Tibial nerve (tissue), 4 donors: ENCODE data around the gene SIRT6. TPM values are rescaled to one million over a fixed set of nuclear protein-coding genes. Genes with fewer than 3 reads are reported as not detected.
"Not testable (repeated sequence)": the region's sequence is repeated elsewhere in the genome, so short reads cannot be mapped to it uniquely, and the experiment has no call there.

Experiments
- DNase-seq, 2 donors: peaks; one replicate each; pipeline ENCODE4 v3.0.0-alpha.2; 2019; ENCODE audit warnings: low spot score in 2 of 2
- H3K27ac ChIP-seq, 4 donors: fragments of 200-600 bp; sonication (generic) in 3 of 4; one replicate each; pipeline ENCODE4 v1.5.1; 2017 to 2019; ENCODE audit warnings: mild to moderate bottlenecking in 1 of 4
- H3K27me3 ChIP-seq, 2 donors: fragments of 200-600 bp; sonication (generic) in 1 of 2; one replicate each; pipeline versions ENCODE4 v1.5.1 to v1.6.0; 2017 to 2019
- H3K36me3 ChIP-seq, 3 donors: fragments of 200-600 bp; sonication (generic); one replicate each; pipeline ENCODE4 v1.5.1; 2018 to 2019
- H3K4me1 ChIP-seq, 4 donors: fragments of 200-600 bp; sonication (generic) in 3 of 4; one replicate each; pipeline ENCODE4 v1.5.1; 2017 to 2019
- H3K4me3 ChIP-seq, 4 donors: fragments of 200-600 bp; sonication (generic) in 3 of 4; one replicate each; pipeline ENCODE4 v1.5.1; 2017 to 2019; ENCODE audit warnings: mild to moderate bottlenecking in 1 of 4, moderate library complexity in 1 of 4
- H3K9me3 ChIP-seq, 4 donors: fragments of 200-600 bp; sonication (generic) in 3 of 4; one replicate each; pipeline ENCODE4 v1.5.1; 2017 to 2019
- CTCF ChIP-seq, 5 experiments: fragments of 200-600 bp in 3 of 5; fragments of 450-650 bp in 2 of 5; sonication (generic) in 3 of 5; IDR thresholded peaks; one replicate each; pipeline ENCODE4 v1.5.1; 2016 to 2019; ENCODE audit warnings: antibody characterized with exemption in 5 of 5, mild to moderate bottlenecking in 3 of 5, moderate library complexity in 2 of 5
- EP300 ChIP-seq, 2 donors: sonication (generic); formaldehyde crosslinking; IDR thresholded peaks; one replicate each; pipeline ENCODE4 v1.6.1; 2017; ENCODE audit warnings: antibody characterized with exemption in 2 of 2, mild to moderate bottlenecking in 1 of 2
- POLR2A ChIP-seq, 2 donors: fragments of 450-650 bp; IDR thresholded peaks; one replicate each; pipeline ENCODE4 v1.6.1; 2017; ENCODE audit warnings: antibody characterized with exemption in 2 of 2, mild to moderate bottlenecking in 2 of 2, moderate library complexity in 2 of 2
- WGBS, 2 donors: methylation state at CpG; one replicate each; pipeline ENCODE4 v1.1.5; 2018; 5-methylcytosine and 5-hydroxymethylcytosine counted together
- total RNA-seq, 4 donors: library from RNA; depleted of rRNA; stranded (reverse); fragments of >200 nt; gene quantifications; one replicate each; pipeline ENCODE4 v1.1.0, GENCODE V29; 2016

Gene SIRT6
- total RNA-seq, 4 donors from 2014 or later = 17.7 to 41.4 (median 38.2) TPM

DNA sequence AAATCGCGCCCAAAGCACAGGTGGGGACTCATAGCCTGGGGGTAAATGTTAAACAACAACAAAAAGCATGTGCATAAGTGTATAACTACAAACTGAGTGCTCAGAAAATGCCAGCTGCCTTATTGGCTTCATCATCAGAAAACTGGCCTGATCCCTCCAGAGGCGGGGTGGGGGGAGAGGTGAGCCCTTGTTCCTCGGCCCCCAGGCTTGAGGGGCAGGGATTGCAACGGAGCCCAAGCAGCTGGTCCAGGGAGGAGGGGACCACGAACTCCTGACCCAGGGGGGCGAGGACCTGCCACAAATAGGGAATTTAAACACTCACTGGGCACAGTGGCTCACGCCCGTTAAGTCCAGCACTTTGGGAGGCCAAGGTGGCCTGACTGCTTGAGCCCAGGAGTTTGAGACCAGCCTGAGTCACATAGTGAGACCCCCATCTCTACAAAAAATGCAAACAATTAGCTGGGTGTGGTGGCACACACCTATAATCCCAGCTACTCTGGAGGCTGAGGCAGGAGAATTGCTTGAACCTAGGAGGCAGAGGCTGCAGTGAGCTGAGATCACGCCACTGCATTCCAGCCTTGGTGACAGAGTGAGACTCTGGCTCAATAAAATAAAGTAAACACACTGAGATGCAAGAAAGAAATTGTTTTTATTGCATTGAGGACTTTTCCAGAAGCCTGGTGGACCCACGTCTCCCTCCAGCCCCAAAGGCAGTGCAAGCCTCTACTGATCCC, 8.7 kb downstream of the SIRT6 start:
- WGBS, 2 donors = 37 to 48% methylated on average over 10 to 11 of the region's 11 CpGs
- Histone ChIP-seq H3K27ac (no peak overlapping the region), H3K36me3 (peaks cover 0 to 47% (median 0%) of the 10 kb centered on the region in 3 donors), H3K9me3 (no peaks in the 10 kb centered on the region), H3K4me1 (peaks cover 0 to 8% (median 0%) of the 10 kb centered on the region in 4 donors), H3K27me3 (peaks cover 0 to 29% of the 10 kb centered on the region in 2 donors), H3K4me3 (no peak overlapping the region)
- no peak for DNase-seq
- no peak for TF ChIP-seq POLR2A (IDR thresholded peaks at IDR 0.05)
- no peak for TF ChIP-seq EP300 (IDR thresholded peaks at IDR 0.05)
- TF ChIP-seq CTCF (IDR thresholded peaks at IDR 0.05) = no peak

DNA sequence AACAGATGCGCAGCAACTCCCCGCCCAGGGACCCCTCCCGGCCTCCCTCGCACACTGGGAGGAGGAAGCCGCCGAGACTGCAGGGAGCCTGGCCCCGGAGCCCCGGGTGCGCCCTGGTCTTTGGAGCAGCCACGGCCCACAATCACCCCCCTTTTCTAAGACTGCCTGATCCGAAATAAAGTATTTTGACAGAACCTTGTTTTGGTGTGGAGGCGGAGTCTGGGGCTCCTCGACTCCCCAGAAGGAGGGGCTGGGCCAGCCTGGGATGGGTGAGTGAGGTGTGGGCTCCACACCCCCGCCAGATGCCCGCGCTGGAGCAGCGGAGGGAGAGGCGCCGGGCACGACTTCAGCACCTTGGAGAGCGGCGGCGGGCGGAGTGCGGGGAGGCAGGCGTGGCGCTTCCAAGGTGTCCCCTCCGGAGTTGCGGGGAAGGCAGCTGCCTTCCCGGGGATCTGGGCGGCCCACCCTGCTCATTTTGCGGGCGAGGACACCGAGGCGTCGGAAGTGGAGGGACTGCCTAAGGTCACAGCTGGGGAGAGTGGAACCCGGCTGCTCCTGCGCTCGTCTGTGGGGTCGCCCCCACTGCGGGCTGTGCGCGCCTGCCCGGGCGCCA, 9.4 kb downstream of the SIRT6 start:
- 7% methylated on average over 18 to 42 of the region's 45 CpGs for WGBS, 2 donors
- Histone ChIP-seq H3K4me3 (no peak overlapping the region), H3K9me3 (no peaks in the 10 kb centered on the region), H3K27ac (no peak overlapping the region), H3K36me3 (peaks cover 0 to 40% (median 0%) of the 10 kb centered on the region in 3 donors), H3K4me1 (peaks cover 0 to 8% (median 0%) of the 10 kb centered on the region in 4 donors), H3K27me3 (peaks cover 0 to 32% of the 10 kb centered on the region in 2 donors)
- peak in 1 of 2 donors; percentile 21 for DNase-seq
- TF ChIP-seq POLR2A (IDR thresholded peaks at IDR 0.05) = no peak
- no peak for TF ChIP-seq EP300 (IDR thresholded peaks at IDR 0.05)
- no peak for TF ChIP-seq CTCF (IDR thresholded peaks at IDR 0.05)

DNA sequence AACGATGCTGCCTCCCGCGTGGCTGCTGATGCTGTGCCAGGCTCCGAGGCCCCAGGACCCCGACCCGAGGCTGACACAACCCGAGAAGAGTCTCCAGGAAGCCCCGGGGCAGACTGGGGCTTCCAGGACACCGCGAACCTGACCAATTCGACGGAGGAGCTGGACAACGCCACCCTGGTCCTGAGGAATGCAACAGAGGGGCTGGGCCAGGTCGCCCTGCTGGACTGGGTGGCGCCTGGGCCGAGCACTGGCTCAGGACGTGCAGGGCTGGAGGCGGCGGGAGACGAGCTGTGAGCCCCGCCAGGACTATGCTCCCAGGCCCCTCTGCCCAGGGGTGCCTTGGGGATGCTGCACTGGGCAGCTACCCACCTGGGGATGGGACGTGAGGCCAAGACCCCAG, 10.7 kb downstream of the SIRT6 start:
- Histone ChIP-seq H3K4me3 (no peak overlapping the region), H3K36me3 (peaks cover 0 to 27% (median 0%) of the 10 kb centered on the region in 3 donors), H3K27me3 (peaks cover 0 to 41% of the 10 kb centered on the region in 2 donors), H3K4me1 (peaks cover 0 to 8% (median 0%) of the 10 kb centered on the region in 4 donors), H3K27ac (no peak overlapping the region), H3K9me3 (no peaks in the 10 kb centered on the region)
- WGBS, 2 donors = 50 to 52% methylated on average over 12 to 22 of the region's 22 CpGs
- TF ChIP-seq EP300 (IDR thresholded peaks at IDR 0.05) (no peak), POLR2A (IDR thresholded peaks at IDR 0.05) (no peak), CTCF (IDR thresholded peaks at IDR 0.05) (no peak)
- DNase-seq = no peak

DNA sequence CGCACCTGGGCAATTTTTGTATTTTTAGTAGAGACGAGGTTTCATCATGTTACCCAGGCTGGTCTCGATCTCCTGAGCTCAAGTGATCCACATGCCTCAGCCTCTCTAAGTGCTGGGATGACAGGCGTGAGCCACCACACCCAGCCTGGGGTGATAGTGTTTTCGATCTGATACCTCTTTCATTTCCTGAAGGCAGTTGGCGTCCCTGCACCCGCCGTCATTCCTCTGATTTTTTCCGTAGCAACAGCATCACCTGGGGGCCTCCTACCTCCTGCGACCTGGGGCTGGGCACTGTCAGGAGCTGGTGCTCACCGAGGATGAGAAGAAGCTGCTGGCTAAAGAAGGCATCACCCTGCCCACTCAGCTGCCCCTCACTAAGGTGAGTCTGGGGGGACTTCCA, 18.1 kb downstream of the SIRT6 start:
- no peaks in the 10 kb centered on the region for H3K9me3 ChIP-seq
- H3K27ac ChIP-seq = no peak overlapping the region
- no peak for TF ChIP-seq EP300 (IDR thresholded peaks at IDR 0.05)
- no peak for TF ChIP-seq POLR2A (IDR thresholded peaks at IDR 0.05)
- no peak for TF ChIP-seq CTCF (IDR thresholded peaks at IDR 0.05)
- no peaks in the 10 kb centered on the region for H3K4me1 ChIP-seq
- WGBS, 2 donors = 65 to 70% methylated on average over 11 of the region's 11 CpGs
- no peaks in the 10 kb centered on the region for H3K36me3 ChIP-seq
- peaks cover 0 to 36% of the 10 kb centered on the region in 2 donors for H3K27me3 ChIP-seq
- DNase-seq = no peak
- H3K4me3 ChIP-seq = no peak overlapping the region

DNA sequence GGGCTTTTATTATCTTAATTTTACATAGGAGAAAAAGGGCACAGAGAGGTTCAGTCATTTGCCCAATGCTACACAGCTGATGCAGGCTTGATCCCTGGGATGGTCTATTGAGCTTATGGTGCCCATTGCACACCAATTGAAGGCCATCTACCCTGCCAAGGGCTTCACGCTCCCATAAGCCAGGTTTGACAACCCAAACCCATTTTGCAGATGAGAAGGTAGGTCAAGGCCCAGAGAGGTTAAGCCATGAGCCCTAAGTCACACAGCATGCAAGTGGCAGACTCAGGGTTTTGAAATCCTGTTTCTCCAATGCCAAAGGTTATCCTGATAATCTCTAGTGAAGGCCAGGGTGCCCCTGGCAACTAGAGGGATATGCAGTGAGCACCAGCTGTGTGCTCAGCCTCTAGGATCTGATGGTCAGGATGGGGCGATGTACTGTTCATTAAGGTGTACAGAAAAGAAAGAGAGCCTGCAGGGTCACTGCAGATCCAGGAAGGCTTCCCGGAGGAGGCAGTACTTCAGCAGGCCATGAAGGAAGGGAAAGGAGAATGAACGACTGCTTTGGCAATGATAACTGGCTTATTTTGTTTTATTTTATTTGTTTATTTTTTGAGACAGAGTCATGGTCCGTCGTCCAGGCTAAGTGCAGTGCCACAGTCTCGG, 20.8 kb downstream of the SIRT6 start:
- no peak overlapping the region for H3K4me3 ChIP-seq
- DNase-seq = no peak
- H3K9me3 ChIP-seq = no peaks in the 10 kb centered on the region
- peaks cover 0 to 31% of the 10 kb centered on the region in 2 donors for H3K27me3 ChIP-seq
- WGBS, 2 donors = 77 to 81% methylated on average over 7 of the region's 7 CpGs
- H3K4me1 ChIP-seq = no peaks in the 10 kb centered on the region
- no peak overlapping the region for H3K27ac ChIP-seq
- no peak for TF ChIP-seq CTCF (IDR thresholded peaks at IDR 0.05)
- TF ChIP-seq POLR2A (IDR thresholded peaks at IDR 0.05) = no peak
- no peak for TF ChIP-seq EP300 (IDR thresholded peaks at IDR 0.05)
- H3K36me3 ChIP-seq = no peaks in the 10 kb centered on the region

- peaks cover 0 to 21% of the 10 kb centered on the region in 2 donors for H3K27me3 ChIP-seq
- not testable (repeated sequence) for H3K36me3 ChIP-seq
- 65 to 67% methylated on average over 8 of the region's 8 CpGs for WGBS, 2 donors
Observed at GRCh38 chr19:4157971-4158370, 24.4 kb downstream of the SIRT6 start.

More at GRCh38 chr19:4157971-4158370, 24.4 kb downstream of the SIRT6 start:
- H3K4me1 ChIP-seq, DNase-seq, H3K4me3 ChIP-seq, H3K27ac ChIP-seq, H3K9me3 ChIP-seq: not testable (repeated sequence)
